HG03558 (cell line): ENCODE results near the gene CPNE5.

Experiments
- ATAC-seq: cut with Tn5 transposase; IDR thresholded peaks from one replicate; pipeline ENCODE4 v1.9.1; 2021; ENCODE audit warnings: moderate number of reproducible peaks; ENCODE audit not compliant: unreplicated experiment; ENCODE audit errors: extremely low read depth

Gene CPNE5

DNA sequence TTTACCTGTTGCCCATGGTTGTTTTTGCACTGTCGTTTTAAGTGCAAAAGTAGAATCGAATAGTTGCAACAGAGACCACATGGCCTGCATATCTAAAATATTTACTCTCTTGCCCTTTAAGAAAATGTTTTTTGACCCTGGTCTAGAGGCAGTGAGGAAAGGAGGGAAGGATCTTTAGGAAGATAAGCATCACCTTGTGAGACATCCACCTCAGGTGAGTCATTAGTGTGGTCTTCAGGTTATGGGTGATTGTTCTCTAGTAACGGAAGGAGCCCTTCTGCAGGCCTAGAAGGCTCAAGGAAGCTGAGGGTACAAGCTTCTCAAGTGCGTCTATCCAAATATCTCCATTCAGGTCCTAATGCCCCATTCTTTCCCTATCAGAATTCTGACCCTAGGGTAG lies 148.2 kb downstream of the CPNE5 start:
- no peak for ATAC-seq
